ENCODE data around the gene NHLRC4. TPM values are rescaled to one million over a fixed set of nuclear protein-coding genes. Genes with fewer than 3 reads are reported as not detected.

Gene NHLRC4
- total RNA-seq, 4 donors from 2014 or later: 0.49 to 1.0 (median 0.57) TPM

- DNase-seq (ENCODE audit: low spot score in 2 of 2): no peak
- no peak overlapping the region for H3K4me3 ChIP-seq (ENCODE audit: low read depth, poor library complexity, severe bottlenecking)
- intact Hi-C loops (cut with DNase I; ENCODE audit: low total_unique reads): no loop called here
- WGBS, 2 donors: 83 to 88% methylated on average over 12 to 17 of the region's 21 CpGs
- TF ChIP-seq CTCF (IDR thresholded peaks at IDR 0.05) (no peak), POLR2A (IDR thresholded peaks at IDR 0.05) (no peak)
Observed at GRCh38 chr16:582614-583331, 16.0 kb downstream of the NHLRC4 start.

- TF ChIP-seq POLR2A (IDR thresholded peaks at IDR 0.05) (no peak), CTCF (IDR thresholded peaks at IDR 0.05) (no peak)
- DNase-seq (ENCODE audit: low spot score in 2 of 2): no peak
- intact Hi-C loops (cut with DNase I; ENCODE audit: low total_unique reads): no loop called here
- H3K4me3 ChIP-seq (ENCODE audit: low read depth, poor library complexity, severe bottlenecking): no peak overlapping the region
- WGBS, 2 donors: 43 to 49% methylated on average over 7 to 13 of the region's 16 CpGs
Observed at GRCh38 chr16:583470-583814, 16.6 kb downstream of the NHLRC4 start.

- WGBS, 2 donors: 33 to 48% methylated on average over 15 to 25 of the region's 38 CpGs
- TF ChIP-seq CTCF (IDR thresholded peaks at IDR 0.05) (no peak), POLR2A (IDR thresholded peaks at IDR 0.05) (no peak)
- DNase-seq (ENCODE audit: low spot score in 2 of 2): no peak
- intact Hi-C loops (cut with DNase I; ENCODE audit: low total_unique reads): no loop called here
- H3K4me3 ChIP-seq (ENCODE audit: low read depth, poor library complexity, severe bottlenecking): no peak overlapping the region
Observed at GRCh38 chr16:583815-584591, 17.2 kb downstream of the NHLRC4 start.

- H3K4me3 ChIP-seq (ENCODE audit: low read depth, poor library complexity, severe bottlenecking): no peak overlapping the region
- WGBS, 2 donors: 21 to 33% methylated on average over 3 to 9 of the region's 10 CpGs
- intact Hi-C loops (cut with DNase I; ENCODE audit: low total_unique reads): no loop called here
- TF ChIP-seq POLR2A (IDR thresholded peaks at IDR 0.05) (no peak), CTCF (IDR thresholded peaks at IDR 0.05) (no peak)
- no peak for DNase-seq (ENCODE audit: low spot score in 2 of 2)
Observed at GRCh38 chr16:585351-585750, 18.5 kb downstream of the NHLRC4 start.

GRCh38 chr16:586047-586644 lies 19.3 kb downstream of the NHLRC4 start:
- no peak for TF ChIP-seq CTCF (IDR thresholded peaks at IDR 0.05)
- TF ChIP-seq POLR2A (IDR thresholded peaks at IDR 0.05): no peak
- H3K4me3 ChIP-seq (ENCODE audit: low read depth, poor library complexity, severe bottlenecking): no peak overlapping the region
- DNase-seq (ENCODE audit: low spot score in 2 of 2): no peak
- intact Hi-C loops (cut with DNase I; ENCODE audit: low total_unique reads): no loop called here
- WGBS, 2 donors: 29 to 39% methylated on average over 9 to 16 of the region's 16 CpGs

Measured in lower leg skin (tissue), 4 donors.